HG03175 (cell line): Measurements from ENCODE around the gene PDZK1IP1.
"Not testable (repeated sequence)": the region's sequence is repeated elsewhere in the genome, so short reads cannot be mapped to it uniquely, and the experiment has no call there.

Experiments
- ATAC-seq: cut with Tn5 transposase; IDR thresholded peaks from one replicate; pipeline ENCODE4 v1.9.1; 2021; ENCODE audit warnings: mild to moderate bottlenecking, moderate library complexity; ENCODE audit not compliant: unreplicated experiment

Gene PDZK1IP1

DNA sequence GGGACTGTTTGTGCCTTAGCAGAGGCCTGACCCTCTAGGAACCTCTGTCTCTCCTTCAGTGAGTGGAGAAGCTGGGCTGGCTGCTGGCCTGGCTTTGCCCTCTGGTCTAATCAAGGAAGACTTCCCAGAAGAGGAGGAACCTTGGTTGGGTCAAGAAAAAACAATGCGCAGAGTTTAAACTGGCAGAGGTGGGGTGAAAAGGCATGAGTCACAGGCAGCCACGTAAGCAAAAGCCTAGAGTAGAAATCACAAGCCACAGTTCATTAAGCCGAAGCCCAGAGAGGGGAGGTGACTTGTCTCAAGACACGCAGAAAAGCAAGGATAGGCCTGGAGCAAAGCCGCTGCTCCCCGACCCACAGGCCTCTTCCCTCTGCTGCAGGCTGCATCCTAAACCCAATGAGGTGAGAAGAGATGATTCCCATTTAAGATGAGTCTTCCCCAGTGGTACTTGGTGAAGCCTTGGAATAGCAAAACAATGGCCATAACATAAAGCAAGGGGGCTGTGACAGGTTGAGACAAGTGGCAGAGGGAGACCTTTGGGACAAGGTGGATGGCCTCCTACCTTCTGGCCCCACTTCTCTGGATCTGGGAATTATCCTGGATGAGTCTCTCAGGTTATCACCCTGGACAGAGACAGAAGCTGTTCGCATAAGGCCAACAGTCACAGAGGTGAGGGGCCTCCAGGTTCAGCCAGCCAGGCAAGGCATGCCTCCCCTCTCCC, 7.7 kb downstream of the PDZK1IP1 start:
- ATAC-seq: no peak

DNA sequence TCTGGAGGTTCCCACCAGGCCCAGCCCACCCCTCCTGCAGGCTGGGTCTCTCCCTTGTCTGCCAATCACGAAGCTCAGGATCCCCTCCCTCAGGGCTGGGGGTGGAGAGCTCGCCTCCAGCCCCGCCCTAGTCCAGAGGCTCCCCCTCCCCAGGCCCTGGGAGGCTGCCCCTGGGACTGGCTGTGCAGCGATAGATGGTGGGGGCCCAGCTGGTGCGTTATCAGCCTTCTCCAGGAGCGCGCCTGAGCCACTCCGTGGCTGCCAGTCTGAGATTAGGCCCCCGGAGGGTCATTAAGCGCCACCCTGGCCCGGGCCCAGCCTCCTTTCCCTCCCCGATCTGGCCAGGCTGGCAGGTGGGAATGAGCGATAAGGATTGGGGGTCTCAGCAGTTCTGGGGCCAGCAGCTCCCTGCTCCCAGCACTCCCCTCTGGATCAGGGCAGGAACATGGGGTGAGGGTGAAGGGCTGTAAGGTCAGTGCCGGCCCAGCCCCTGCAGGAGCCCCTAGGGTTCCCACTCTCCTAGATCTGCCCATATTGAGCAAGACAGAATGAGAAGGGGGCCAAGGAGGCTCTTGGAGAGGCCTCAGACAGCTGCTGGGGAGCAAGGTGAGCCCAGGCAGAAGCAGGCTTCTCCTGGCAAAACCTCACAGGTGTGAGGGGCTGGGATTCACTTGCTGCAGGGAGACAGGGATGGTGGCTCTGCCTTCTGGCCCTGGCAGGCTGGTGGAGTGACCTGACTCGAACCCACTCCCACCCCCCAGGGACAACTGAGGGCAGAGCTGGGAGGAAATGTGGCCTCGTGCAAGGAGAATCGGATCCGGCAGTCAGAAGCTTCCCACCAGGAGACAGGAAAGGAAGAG, 8.5 kb downstream of the PDZK1IP1 start:
- ATAC-seq: no peak

GRCh38 chr1:47180603-47181094, 9.2 kb downstream of the PDZK1IP1 start:
- ATAC-seq: no peak

- ATAC-seq: no peak
These were observed 9.8 kb downstream of the PDZK1IP1 start for GRCh38 chr1:47179988-47180563.

GRCh38 chr1:47179017-47179987, 10.5 kb downstream of the PDZK1IP1 start:
- ATAC-seq: peak; percentile 81

DNA sequence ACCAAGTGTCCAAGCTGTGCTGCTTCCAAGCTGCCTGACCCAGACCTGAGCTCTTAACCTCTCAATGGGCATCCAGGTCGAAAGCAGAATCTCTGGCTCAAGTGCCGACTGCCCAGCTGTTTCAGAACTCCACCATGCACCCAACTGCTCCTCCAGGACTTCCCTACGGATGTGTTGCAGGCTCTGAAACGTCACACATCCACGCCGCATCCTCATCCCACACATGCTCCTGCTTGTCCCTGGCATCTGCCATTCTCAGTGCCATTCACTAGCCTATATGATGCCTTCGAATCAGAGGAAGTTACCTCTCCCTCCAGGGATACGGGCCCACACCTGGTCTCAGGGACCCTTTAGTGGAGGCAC, 11.2 kb downstream of the PDZK1IP1 start:
- ATAC-seq: no peak

- ATAC-seq: no peak
These were observed 11.8 kb downstream of the PDZK1IP1 start for GRCh38 chr1:47178020-47178419.

GRCh38 chr1:47175227-47175934, 14.5 kb downstream of the PDZK1IP1 start:
- peak; percentile 58 for ATAC-seq

- ATAC-seq: no peak
These were observed 15.2 kb downstream of the PDZK1IP1 start for GRCh38 chr1:47174656-47175020.

DNA sequence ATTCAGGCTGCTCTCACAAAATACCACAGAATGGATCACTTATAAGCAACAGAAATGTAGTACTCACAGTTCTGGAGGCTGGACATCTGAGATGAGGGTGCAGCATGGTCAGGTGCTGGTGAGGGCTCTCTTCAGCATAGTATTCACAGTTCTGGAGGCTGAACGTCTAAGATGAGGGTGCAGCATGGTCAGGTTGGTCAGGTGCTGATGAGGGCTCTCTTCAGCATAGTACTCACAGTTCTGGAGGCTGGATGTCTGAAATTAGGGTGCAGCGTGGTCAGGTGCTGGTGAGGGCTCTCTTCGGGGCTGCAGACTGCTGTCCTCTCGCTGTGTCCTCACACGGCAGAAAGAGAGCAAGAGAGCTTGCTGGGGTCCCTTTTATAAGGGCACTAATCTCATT, 17.1 kb downstream of the PDZK1IP1 start:
- ATAC-seq: no peak

DNA sequence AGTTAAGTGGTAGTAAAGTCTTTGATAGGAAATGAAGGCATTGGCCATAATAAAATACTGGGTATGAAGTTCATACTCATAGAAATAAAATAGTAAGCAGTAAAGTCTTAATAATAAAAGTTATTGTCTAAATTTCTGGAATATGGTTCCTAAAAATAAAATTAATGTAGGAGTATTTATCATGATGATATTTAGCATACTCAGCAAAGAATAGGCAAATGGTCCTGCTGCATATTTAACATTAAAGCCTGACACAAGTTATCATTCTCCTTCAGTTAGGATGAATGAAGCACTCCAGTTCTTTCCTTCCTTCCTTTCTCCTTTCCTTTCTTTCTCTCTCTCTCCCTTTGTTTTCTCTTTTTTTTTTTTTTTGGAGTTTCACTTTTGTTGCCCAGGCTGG, 25.3 kb downstream of the PDZK1IP1 start:
- ATAC-seq: no peak

DNA sequence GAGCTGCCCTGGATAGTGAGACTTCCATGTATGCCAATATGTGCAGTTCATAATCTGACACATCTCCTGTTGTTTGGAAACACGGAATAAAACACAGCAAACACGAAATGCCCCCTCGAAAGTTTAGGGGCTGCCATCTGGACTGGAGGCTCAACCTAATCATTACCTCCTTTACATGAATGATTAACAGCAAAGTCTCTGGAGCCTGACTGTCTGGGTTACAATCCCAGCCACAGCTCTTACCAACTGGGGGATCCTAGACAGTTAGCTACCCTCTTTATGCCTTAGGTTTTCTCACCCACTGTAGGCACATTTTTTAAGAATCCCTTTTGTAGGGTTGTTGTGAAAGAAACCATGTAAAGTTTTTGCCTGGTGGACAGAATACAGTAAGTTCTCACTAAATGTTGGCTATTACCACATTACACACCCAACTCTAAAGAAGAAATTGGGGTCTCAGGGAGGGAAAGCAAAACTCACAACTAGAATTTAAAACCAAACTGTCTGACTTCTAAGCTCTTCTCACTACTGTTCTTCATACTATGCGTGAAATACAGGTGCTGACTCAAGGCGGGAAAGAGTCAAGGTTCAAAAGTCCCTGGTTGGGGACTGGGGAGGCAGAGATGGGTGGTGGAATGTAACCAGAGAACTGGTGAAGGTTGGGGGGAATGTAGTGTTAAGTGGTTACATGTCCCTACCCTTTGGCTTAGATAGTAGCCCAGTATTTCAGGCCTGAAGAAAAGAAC, 28.4 kb downstream of the PDZK1IP1 start:
- ATAC-seq: peak; percentile 52

GRCh38 chr1:47160716-47161115, 29.1 kb downstream of the PDZK1IP1 start:
- ATAC-seq: no peak

GRCh38 chr1:47157957-47158356, 31.9 kb downstream of the PDZK1IP1 start:
- not testable (repeated sequence) for ATAC-seq

GRCh38 chr1:47156457-47156856, 33.4 kb downstream of the PDZK1IP1 start:
- not testable (repeated sequence) for ATAC-seq

GRCh38 chr1:47149162-47149561, 40.7 kb downstream of the PDZK1IP1 start:
- ATAC-seq: not testable (repeated sequence)

GRCh38 chr1:47147047-47147785, 42.6 kb downstream of the PDZK1IP1 start:
- ATAC-seq: no peak

- ATAC-seq: not testable (repeated sequence)
These were observed 43.3 kb downstream of the PDZK1IP1 start for GRCh38 chr1:47146495-47146894.

GRCh38 chr1:47143654-47144053, 46.2 kb downstream of the PDZK1IP1 start:
- not testable (repeated sequence) for ATAC-seq
